HG03442 (cell line): ENCODE results near the gene PDIA4.
"Not testable (repeated sequence)": the region's sequence is repeated elsewhere in the genome, so short reads cannot be mapped to it uniquely, and the experiment has no call there.

ENCODE experiments used
- ATAC-seq: cut with Tn5 transposase; IDR thresholded peaks from one replicate; pipeline ENCODE4 v1.9.1; 2021; ENCODE audit warnings: mild to moderate bottlenecking, moderate library complexity; ENCODE audit not compliant: unreplicated experiment

PDIA4 gene

DNA sequence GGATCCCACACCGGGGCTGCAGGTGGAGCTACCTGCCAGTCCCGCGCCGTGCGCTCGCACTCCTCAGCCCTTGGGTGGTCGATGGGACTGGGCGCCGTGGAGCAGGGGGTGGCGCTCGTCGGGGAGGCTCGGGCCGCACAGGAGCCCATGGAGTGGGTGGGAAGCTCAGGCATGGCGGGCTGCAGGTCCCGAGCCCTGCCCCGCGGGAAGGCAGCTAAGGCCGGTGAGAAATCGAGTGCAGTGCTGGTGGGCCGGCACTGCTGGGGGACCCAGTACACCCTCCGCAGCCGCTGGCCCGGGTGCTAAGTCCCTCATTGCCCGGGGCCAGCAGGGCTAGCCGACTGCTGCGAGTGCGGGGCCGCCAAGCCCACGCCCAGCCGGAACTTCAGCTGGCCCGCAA lies 10.3 kb upstream of the PDIA4 start:
- ATAC-seq, result not testable (repeated sequence)

DNA sequence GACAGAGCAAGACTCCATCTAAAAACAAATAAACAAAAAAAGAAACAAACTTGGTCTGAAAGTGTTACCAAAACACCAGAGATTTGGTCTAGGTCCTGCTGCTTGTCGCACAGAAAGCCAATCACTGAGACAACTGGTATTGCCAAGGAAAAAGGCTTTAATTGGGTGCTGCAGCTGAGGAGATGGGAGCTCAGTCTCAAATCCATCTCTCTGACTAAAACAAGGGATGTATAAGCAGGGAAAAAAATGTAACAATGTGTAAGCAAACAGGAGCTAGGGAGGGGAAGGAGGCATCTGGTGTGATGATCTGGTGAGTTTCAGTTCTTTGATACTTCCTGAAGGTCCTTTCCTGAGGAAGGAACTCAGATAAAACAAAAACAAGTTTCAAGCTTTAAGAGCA lies 8.4 kb upstream of the PDIA4 start:
- no peak for ATAC-seq

DNA sequence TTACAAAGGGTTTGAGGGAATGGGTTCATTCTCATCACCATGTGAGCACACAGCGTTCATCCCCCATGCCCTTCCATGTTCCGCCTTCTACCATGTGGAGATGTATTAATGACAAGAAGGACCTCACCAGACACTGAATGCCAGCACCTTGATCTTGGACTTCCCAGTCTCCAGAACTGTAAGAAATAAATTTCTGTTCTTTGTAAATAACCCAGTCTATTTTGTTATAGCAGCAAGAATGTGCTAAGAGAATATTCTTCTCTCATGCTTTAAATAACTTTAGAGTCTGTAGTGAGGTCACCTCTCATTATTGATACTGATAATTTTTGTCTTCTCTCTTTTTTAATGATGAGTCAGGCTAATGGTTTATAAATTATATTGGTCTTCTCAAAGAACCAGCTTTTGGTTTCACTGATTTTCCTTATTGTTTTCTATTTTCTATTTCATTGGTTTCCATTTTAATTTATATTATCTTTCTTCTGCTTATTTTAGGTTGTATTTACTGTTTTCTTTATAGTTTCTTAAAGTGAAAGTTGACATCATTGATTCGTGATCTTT lies 3.1 kb upstream of the PDIA4 start:
- no peak for ATAC-seq

DNA sequence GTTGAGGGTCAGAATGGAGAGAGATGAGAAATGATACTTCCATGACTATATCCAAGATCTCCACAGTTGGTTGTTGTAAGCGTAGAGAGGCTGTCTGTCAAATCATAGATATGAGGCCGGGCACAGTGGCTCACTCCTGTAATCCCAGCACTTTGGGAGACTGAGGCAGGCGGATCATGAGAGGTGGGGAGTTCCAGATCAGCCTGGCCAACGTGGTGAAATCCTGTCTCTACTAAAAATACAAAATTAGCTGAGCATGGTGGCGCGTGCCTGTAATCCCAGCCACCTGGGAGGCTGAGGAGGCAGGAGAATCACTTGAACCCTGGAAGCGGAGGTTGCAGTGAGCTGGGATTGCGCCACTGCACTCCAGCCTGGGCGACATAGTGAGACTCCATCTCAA lies 2.1 kb upstream of the PDIA4 start:
- ATAC-seq, result not testable (repeated sequence)

DNA sequence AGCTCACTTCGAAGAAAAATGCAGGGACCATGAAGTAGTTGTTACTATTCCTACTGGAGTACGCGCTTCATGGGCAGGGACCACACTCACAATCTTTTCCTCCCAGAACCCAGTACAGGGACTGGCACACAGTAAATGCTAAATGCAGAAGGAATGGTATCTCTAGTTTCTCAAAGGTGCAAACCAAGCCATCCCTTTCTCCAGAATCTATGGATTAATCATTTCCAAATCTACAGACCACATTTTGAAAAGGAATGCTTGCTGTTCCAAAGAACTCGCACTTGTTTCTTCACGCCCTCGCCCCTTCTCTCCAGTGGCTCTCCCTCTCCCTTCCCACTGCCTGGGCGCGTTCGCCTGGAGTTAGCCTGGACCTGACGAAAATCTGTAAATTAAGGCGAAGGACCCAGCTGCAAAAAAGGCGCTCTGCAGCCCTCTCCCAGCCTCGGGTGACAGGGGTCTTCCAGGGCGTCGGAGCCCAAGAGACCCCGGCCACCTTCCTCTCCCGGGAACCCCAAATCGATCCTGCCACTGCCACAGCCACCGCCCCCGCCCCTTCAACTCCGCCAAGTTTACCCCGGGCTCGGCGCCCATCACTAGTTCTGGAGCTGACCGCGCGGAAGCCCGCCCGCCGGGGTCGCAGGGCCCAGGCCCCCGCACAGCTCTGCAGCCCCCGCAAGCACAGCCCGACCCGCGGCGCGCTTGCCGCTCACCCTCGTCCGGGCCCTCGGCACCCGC lies 527 bp downstream of the PDIA4 start:
- no peak for ATAC-seq

DNA sequence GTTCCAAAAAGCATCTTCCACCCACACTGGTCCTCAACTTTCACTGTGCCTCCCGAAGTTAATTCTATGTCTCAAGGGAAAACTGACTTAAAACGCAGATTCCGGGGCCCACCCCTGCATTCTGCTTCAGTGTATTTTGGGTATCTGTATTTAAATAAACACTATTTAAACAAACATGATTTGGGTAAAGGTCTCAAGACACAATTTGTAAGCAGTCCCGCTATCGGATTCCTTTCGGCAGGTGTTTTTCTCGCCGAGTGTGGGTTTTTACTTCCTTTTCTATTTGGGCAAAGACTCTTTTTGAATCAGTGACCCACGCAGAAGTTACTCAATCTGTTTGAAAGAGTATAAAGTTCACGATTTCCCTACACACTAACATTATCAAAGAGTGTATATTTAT lies 1.2 kb downstream of the PDIA4 start:
- ATAC-seq, result no peak

DNA sequence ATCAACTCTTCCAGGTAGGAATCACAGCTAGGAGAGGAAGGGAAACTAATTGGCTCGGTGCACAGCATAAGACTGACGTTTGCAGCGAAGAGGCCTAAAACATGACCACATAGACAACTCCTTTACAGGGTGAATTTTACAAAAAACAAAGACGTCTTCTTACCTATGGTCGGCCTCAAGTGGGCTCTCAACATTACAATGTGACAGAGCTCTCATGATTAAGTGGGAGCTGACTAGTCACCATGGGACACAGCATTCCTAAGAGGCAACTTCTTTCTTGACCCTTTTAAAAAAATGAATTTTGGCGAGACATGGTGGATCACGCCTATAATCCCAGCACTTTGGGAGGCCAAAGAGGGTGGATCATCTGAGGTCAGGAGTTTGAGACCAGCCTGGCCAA lies 4.6 kb downstream of the PDIA4 start:
- no peak for ATAC-seq

DNA sequence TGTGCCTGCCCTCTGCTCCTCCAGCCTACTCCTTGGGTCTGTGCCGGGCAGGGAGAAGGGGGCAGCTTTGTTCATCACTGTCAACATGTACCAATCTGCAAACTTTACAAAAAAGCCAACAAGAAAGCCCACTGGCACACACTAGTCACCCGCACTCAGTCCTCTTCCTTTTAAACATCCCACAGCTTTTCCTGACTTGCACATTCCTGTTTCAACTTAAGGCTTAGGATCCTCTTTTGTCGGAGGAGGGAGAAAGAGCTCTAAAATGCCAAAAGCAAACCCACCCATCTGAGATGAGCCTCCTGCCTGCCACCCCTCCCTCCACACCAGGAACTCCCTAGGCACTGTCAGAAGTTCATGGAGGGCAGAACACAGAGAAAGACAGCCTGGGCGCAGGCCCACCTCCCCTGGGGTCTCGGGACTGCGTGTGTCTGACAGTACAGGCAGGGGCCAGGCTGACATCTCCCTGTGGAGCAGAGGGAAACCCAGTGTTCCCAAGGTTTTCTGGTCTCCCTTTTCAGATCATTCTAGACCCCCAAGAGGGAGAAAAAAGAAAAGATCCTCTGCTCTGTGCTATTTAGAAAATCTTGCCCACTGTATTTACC lies 5.4 kb downstream of the PDIA4 start:
- ATAC-seq, result no peak

DNA sequence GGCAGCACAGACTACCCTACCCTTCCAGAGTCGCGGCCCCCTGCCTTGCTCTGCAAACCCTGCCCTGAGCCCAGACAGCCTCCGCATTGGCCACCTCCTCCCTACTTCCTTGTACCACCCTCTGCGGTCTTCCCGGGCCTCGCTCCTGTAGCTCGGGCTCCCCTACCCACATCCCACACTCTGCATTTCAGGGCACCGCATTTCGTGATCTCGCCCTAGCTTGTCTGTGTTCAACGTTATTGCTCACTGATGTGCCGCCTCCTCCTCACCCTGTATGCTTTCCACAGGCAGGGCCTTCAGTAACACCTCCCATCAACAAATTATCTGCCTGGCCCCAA lies 6.6 kb downstream of the PDIA4 start:
- ATAC-seq, result peak; percentile 40

DNA sequence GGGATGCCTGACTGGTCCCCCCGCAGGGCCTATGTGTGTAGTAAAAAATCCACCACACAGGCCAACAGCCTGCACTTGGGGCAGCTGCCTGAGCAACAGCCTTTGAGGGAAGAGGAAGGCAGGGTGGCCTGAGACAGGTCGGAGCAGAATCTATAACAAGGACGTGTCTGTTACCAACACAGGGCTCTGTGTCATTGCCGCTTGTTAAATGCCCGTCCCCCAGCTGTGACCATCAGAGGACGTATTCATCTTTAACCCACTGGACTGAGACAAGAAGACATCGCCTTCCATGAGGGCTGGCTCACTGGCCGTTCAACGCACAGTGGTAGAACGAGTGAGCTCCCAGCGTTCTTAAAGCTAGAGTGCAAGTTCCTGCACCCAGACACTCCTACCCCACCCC lies 7.8 kb downstream of the PDIA4 start:
- ATAC-seq, result no peak

DNA sequence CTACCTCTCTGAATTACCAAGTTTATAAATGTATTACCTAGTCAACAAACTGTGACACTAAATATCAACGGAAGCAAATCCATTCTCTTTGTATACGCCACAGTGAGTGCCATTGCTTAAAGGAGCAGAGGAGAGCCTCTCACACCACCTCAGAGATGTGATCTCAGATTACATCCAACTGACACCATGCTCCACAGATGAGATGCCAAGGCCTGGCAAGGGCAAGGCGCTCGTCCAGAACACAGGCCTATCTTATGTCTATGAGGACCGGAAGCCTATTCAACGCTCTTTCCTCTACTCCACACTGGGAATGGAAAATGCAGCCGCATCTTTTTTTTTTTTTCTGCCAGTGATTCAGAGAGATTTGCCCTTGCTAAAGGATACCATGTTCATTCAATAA lies 11.4 kb downstream of the PDIA4 start:
- ATAC-seq, result no peak

DNA sequence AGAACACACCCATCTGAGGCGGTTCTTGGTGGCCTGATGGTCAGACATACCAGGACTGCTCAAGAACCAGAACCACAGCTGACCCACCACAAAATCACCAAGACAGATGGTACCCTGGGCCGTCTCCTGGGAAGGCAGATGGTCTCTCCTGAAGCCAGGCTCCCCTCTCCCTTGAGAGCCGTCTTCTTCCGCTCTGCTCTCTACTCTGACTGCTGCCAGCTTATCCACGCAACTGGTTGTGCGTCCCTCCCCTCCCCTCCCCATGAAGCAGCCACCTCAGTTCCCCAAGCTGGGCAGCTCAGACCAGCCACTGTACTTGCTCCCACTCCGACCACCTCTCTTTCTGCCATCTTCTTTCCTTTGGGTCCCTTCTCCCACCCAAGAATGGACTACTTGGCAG lies 14.0 kb downstream of the PDIA4 start:
- ATAC-seq, result no peak

DNA sequence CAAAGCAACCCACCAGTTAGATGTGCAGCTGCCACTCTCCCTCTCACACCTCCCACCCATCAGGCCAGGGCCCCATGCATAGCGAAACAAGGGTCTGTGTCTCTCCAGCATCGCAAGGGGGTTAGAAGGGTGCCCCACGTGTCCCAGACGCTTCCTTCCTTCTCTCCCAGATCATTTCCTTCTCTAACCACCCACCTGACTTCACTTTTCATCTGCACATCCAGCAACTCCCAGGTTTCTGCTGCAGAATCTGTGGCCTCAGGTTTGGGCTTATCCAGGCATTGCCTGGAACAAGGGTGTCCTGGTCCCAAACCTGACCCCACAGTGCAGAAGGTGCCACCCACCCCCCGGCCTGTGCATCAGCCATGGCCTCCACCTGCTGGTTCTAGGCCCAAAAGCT lies 14.4 kb downstream of the PDIA4 start:
- ATAC-seq, result no peak

DNA sequence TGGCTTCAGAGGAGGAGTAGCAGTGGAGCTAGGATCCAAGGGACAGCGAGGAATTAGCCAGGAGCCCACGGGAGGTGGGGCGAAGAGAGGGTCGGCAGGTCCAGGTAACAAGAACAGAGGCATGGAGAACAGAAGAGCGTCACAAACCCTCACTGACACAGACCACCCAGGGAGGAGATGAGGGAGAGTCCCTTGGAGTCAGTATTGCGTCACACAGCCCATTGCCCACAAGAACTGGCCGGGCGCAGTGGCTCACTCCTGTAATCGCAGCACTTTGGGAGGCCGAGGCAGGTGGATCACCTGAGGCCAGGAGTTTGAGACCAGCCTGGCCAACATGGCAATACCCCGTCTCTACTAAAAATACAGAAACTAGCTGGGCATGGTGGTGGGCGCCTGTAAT lies 15.6 kb downstream of the PDIA4 start:
- not testable (repeated sequence) for ATAC-seq

DNA sequence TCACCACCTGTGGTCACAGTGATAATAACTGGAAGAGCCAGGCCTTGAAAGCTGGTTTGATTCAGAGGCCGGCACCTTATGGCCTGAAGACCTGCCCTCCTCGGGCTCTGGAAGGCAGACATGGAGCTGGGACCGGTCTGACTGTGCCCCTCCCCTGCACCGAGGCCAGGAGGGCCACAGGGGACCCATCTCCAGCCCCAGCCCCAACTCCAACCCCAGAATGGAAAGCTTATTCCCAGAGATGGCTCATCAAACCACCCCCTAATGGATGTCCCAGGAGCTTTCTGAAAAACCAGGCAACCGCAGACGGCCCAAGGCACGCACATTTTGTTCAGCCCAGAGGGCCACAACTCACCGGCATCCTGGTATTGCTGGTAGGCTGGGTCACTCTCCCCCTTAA lies 16.8 kb downstream of the PDIA4 start:
- ATAC-seq, result no peak

DNA sequence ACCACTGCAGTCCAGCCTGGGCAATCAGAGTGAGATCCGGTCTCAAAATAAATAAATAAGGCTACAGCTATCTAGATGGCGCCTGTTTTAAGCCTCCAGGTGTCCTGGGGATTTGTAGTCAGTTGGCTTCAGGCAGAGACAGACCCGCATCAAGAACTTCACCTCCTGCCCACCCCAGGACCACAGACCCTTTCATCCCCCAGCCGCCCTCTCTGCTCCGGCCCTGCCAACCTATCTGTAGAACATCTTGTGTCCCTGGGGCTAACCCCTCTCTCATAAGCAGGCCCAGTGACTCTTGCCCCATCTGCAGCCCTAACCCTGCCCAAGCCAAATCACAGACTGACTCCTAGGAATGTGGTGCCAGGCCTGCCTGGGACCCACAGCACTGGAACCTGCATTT lies 17.9 kb downstream of the PDIA4 start:
- no peak for ATAC-seq

DNA sequence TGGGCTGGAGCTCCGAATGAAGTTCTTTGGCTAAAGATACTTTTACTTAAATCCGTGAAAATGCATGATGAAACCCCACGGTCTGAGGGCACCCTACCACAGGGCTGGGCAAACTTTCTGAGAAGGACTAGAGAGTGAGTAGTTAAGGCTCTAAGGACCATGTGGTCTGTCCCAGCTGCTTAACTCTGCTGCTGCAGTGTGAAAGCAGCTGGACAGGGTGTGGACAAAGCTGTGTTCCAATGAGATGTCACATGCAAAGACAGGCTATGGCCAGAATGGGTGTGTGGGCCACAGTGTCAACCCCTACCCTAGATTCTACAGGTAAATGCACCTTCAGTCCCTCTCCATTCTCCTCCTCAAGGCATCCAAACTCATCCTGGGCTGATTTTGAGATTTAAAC lies 18.8 kb downstream of the PDIA4 start:
- ATAC-seq, result no peak

DNA sequence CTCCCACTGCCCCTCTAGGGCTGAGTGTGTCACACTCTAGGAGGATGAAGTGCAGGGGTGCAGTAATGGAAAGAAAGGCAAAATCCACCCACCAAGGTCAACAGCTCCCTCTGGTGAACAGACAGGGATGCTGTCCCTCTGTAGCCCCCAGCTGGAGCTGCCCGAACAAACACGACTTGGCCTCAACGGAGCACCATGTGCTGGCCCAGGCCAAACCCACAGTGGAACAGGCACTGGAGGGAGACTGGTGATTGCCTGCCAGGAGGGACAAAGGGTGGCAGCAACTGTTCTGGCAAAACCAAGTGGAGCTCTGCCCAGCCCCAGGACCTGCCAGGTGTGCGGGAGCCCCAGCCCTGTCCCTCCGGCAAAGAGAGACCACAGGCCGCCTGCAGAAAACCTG lies 20.7 kb downstream of the PDIA4 start:
- no peak for ATAC-seq

DNA sequence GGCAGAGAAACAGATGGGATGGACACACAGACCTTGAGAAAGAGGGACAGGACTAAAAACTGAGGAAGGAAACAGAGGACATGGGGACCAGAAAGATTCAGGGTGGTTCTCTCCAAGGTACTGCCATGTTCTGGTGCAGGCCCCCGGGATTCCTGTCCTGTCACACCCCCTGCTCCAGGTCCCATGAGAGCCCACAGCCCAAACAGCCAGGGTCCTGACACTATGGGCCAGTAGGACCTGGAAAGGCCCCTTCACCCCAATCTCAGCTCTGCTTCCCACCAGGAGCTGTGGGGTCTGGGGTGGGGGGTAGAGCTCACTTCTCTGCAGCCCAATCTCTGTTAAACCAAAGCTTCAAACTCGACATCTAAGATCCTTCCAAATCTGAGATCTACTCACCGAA lies 21.2 kb downstream of the PDIA4 start:
- no peak for ATAC-seq

DNA sequence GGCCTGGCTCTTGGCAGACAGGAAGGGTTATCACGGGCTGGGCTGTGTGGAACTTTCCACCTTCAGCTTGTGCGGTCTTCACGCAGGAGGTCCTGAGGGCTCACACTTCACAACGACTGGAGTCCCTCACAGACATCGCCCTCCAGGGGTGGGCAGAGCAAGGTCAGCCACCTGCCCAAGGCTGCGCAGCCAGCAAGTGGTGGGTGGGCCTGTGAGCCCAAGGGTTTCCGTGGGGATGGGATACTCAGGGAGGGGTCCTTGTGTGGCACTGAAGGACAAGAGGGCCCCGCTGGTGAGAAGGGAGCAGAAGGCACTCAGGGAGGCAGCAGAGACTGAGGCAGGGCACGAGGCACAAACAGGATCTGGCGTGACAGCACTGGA lies 22.0 kb downstream of the PDIA4 start:
- no peak for ATAC-seq

DNA sequence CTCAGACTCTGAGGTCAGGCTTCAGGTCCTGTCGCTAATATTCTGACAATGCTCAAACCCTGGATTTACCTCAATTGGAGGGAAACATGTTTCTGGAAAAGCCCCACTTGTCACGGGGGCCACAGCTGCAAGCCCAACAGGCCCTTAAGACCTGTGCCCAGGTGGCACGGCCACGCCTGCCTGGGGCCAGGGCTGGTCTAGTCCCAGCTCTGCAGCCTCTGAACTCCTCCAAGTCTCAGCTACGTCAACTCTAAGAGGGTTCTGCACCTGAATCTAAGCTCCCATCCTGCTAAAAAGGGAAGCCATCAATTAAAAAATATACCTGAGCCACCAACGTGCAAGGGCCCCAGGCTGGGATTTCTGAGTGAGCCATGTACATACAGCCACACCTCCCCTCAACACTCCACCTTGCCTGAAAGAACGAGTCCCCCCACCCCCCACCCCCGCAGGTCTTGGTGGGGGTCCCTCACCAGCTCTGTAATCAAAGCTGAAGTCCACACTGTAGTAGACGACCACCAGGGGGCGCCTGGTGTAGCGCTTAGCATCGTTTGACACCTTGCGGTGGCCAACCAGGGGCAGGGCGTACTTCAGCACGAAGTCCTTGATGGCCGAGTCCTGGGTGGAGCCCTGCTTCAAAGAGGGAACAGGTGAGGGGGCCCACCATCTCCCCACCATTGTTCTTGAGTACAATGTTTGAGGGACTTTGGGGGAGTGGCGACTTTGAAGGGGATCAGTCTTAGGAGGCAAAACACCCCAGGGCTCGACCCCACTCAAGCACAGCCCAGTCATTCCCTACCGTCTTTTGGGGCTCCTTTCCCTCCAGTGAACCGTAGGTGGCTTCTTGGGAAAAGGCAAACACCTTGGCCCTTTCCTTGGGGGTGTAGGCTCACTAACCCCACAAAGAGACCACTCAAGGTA lies 22.6 kb downstream of the PDIA4 start:
- peak; percentile 69 for ATAC-seq
